NT2/D1 (cell line): Measurements from ENCODE around the gene LYZL4.

Source experiments
- SUZ12 ChIP-seq: IDR thresholded peaks from 2 replicates; pipeline ENCODE4 v1.6.1; 2011; ENCODE audit not compliant: insufficient read length, insufficient read depth; ENCODE audit errors: extremely low read depth
- YY1 ChIP-seq: IDR thresholded peaks from 2 replicates; pipeline ENCODE4 v1.6.1; 2011; ENCODE audit not compliant: insufficient read length, insufficient read depth
- ZNF274 ChIP-seq: IDR thresholded peaks from 2 replicates; pipeline ENCODE4 v1.6.1; 2011; ENCODE audit warnings: mild to moderate bottlenecking, low read depth, low read length

GRCh38 chr3:42369832-42370231 is 40.6 kb downstream of the LYZL4 start:
- TF ChIP-seq SUZ12 (no peak), YY1 (no peak), ZNF274 (no peak)
